Stimulated activated CD8-positive, alpha-beta memory T cell treated with anti-CD3 and anti-CD28 coated beads, Interleukin-4, amount 100 ng/mL, for 24 hours (primary cell): ENCODE results near the gene SNX25.
"Not testable (repeated sequence)": the region's sequence is repeated elsewhere in the genome, so short reads cannot be mapped to it uniquely, and the experiment has no call there.

Source experiments
- DNase-seq: peaks from one replicate; pipeline ENCODE4 v3.0.0-alpha.2; 2020; ENCODE audit warnings: low read depth

SNX25 gene

DNA sequence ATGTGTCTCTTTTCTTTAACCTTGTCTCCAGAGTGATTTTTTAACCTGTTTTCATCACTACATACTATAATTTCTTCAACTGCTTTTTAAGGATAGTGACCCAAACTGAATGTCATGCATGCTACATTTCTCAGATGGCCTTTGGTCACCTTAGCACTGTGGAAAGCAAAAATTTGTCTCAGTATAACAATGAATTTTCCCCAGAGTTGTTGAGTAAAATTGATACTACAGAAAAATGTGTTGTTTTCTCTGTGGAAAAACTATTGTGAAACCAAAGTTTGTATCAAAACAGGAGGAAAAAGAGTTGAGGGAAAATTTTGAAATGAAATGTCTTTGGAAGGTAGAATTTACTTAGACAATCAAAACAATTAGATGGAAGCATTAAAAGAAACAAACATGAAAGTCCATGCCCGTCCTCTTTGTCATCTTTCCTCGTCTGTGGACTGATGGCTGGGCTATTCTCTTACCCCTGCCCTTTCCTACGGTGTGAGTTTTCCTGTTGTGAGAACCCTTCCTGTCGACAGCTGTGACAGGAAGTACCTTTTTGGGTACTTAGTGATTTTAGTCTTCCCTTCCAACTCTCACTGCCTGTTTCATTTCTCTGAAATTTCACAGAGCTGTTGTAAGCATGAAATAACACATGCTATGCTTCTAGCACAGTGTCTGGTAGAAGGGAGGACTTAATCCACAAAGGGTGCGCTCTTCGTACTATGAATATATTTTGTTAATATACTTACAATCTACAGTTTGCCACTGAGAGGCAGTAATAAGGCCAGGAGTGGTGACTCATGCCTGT lies 135.5 kb downstream of the SNX25 start:
- no peak for DNase-seq

- DNase-seq, result no peak
Observed at GRCh38 chr4:185346975-185347601, 137.7 kb downstream of the SNX25 start.

- no peak for DNase-seq
Observed at GRCh38 chr4:185351691-185352090, 142.3 kb downstream of the SNX25 start.

DNA sequence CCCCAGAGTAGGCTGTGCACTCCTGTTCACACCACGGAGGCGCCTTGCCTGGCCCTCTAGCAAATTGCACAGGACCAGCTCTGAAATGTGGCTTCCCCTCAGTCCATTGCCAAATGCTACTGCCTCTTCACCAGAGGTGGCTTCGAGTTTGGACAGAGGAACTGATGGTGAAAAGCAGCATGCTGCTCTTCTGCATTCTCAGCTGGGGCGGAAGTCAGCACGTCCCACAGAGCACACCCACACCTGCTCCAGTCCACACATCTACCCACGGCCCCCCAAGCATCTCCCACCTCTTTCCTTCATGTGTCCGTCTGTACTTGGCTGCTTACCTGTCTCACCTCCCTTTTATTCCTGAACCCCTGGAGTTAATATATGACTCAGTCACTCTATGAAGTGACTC lies 142.8 kb downstream of the SNX25 start:
- DNase-seq, result no peak

GRCh38 chr4:185352741-185353140 lies 143.3 kb downstream of the SNX25 start:
- no peak for DNase-seq

DNA sequence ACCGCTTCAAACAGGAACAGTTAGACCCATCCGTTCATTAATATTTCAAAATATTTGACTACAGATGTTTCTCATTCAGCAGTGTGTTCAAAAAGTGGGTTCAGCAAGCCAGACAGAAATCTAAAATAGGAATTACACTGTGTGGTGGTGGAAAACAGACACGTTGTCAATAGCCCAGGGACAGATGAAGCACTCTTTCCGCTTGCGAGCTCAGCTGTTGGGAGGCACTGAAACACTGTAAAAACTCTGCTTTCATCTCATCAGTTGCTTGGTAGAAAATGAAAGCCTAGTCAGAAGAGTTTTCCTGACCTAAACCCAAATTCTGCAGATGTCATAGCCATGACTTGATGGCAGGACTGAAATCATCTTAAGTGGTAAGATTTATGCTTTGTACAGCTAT lies 147.8 kb downstream of the SNX25 start:
- DNase-seq, result no peak

DNA sequence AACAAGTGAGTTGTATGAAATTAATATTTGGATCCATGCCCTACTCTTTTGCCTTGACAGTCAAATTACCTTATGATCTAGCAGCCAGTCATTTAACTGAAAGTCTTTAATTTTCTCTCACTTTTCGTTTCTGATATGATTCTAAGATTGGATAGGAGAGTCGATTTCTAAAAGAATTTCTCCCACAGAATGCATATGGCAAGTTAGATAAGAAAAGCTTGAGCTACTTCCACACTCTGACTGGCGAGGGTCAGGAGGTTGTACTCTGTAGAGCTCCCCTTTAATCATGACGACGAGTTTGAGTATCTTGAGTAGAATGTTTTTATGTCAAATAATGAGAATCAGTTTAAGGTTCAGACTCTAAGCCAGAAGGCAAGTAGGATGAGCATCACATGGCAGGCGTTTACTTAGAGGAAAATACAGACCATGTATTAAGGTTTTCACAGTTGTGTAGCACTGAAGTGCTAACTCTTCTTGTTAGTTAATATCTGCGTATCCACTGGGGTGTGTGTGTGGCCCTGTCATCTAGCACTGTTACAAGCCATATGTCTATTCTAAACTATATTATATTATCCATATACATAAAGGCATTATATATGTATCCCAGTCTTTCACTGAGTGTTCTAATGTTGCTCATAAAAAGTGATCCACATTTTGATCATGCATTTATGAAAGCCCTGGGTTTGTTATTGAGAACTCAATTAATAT lies 148.5 kb downstream of the SNX25 start:
- no peak for DNase-seq

- no peak for DNase-seq
Observed at GRCh38 chr4:185358514-185358913, 149.1 kb downstream of the SNX25 start.

GRCh38 chr4:185358959-185359358 lies 149.6 kb downstream of the SNX25 start:
- no peak for DNase-seq

GRCh38 chr4:185359767-185360446 lies 150.5 kb downstream of the SNX25 start:
- no peak for DNase-seq

GRCh38 chr4:185361872-185362271 lies 152.5 kb downstream of the SNX25 start:
- no peak for DNase-seq

DNA sequence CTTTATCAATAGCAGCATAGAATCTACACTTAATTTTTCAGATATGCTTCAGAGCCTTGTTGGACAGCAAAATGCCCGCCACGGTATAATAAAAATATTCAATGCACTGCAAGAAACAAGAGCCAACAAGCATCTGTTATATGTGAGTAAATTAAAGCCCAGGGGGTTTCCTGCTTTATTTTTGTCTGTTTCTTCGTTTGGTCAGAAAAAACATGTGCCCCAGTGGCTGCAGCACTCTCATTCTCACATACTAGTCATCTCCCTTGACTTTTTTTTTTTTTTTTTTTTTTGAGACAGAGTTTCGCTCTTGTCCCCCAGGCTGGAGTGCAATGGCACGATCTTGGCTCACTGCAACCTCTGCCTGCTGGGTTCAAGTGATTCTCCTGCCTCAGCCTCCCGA lies 153.2 kb downstream of the SNX25 start:
- not testable (repeated sequence) for DNase-seq

- DNase-seq, result no peak
Observed at GRCh38 chr4:185363251-185363650, 153.9 kb downstream of the SNX25 start.

- no peak for DNase-seq
Observed at GRCh38 chr4:185364886-185365285, 155.5 kb downstream of the SNX25 start.

- DNase-seq, result no peak
Observed at GRCh38 chr4:185369731-185370130, 160.3 kb downstream of the SNX25 start.

GRCh38 chr4:185370268-185370949 lies 161.0 kb downstream of the SNX25 start:
- DNase-seq, result no peak

GRCh38 chr4:185371702-185372101 lies 162.3 kb downstream of the SNX25 start:
- no peak for DNase-seq

DNA sequence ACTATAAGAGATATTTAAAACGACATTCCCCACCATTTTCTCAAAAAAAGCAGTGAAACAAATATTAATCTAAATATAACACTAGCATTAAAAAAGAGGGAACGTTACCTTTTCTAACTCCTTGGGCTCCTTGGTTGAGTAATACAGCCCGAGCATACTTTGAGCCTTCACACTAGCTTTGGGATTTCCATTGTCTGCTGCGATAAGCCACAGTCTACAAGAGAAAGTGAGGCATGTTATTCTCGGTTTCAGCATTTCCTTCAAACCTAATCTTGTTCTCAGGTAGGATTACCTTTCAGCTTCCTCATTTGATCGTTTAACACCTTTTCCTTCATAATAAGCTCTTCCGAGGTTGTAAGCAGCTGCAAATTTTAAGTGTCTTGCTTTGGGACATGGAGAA lies 164.6 kb downstream of the SNX25 start:
- no peak for DNase-seq

GRCh38 chr4:185374573-185374972 lies 165.2 kb downstream of the SNX25 start:
- DNase-seq, result no peak

DNA sequence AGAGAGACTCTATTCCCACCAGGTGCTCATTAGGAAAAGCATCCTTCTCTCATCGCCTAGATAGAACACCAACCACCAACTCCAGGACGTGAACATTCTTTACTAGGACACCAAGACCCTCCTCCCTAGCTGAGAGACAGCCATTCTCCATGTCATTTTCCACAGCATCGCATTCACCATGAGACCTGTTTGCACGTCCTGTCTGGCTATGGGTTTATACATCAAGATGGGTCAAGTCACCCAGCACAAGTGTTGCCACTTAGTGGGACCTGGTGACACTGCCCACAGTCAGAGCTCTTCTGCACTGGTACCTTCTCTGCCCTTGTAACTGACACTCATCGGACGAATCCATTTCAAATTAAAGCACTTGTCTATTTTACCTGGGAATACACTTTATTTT lies 168.9 kb downstream of the SNX25 start:
- DNase-seq, result no peak

DNA sequence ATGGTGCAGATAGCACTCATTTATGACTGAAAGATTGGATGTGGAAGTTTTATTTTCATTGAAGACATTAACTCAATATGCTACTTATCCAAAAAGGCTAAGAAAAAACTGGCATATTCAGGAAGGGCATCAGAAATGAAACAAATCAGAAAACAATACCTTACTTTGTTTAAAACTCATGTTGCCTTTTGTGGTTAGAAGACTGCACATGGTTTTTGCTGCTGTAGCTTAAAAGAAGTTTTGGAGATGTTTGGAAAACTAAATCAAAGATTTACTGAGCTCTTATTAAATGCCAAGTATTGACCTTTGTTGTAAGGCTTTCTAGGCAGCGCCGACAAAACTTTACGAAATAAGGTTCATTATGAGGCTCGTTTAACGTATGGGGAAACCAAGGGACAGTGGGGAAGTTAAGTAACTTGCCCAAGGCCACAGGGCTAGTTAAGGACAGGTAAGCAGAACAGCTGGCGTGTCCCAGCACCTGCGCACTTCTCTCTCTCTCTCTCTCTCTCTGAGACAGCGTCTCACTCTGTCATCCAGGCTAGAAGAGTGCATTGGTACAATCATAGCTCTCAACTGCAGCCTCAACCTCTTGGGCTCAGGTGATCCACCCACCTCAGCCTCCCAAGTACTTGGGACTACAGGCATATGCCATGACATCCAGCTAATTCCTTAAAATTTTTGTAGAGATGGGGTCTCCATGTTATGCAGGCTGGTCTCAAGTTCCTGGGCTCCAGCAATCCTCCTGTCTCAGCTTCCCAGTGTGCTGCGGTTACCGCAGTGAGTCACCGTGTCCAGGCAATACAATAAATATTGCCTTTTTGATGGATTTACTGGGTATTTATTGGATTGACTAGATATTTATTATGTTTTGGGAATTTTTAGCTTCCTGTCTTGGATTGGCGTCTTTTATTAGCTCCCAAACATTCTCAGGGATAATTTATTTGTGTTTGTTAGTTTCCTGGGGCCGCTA lies 170.2 kb downstream of the SNX25 start:
- DNase-seq, result no peak
